Esophagus muscularis mucosa (tissue), 4 donors: ENCODE measurements around the gene OR1K1. TPM values are rescaled to one million over a fixed set of nuclear protein-coding genes. Genes with fewer than 3 reads are reported as not detected.

ENCODE experiments used
- DNase-seq: peaks from one replicate; pipeline ENCODE4 v3.0.0-alpha.2; 2017; ENCODE audit errors: extremely low spot score
- H3K27ac ChIP-seq, 4 donors: fragments of 200-600 bp; sonication (generic); replicated peaks in 1 of 4; 1 replicate in 3 of 4; 2 replicates in 1 of 4; pipeline ENCODE4 v1.5.1; 2016 to 2019; ENCODE audit warnings: mild to moderate bottlenecking in 1 of 4
- H3K27me3 ChIP-seq, 4 donors: fragments of 200-600 bp; sonication (generic); one replicate each; pipeline versions ENCODE4 v1.5.1 to v1.6.0; 2016 to 2019
- H3K36me3 ChIP-seq, 4 donors: fragments of 200-600 bp; sonication (generic); one replicate each; pipeline ENCODE4 v1.5.1; 2016 to 2019
- H3K4me1 ChIP-seq, 4 donors: fragments of 200-600 bp; sonication (generic); one replicate each; pipeline ENCODE4 v1.5.1; 2016 to 2019
- H3K4me3 ChIP-seq, 4 donors: fragments of 200-600 bp; sonication (generic); 1 replicate in 2 of 4; 2 replicates in 2 of 4; pipeline ENCODE4 v1.5.1; 2016 to 2019; ENCODE audit warnings: mild to moderate bottlenecking in 4 of 4, moderate library complexity in 1 of 4
- H3K9me3 ChIP-seq, 4 donors: fragments of 200-600 bp; sonication (generic); 1 replicate in 3 of 4; 2 replicates in 1 of 4; pipeline ENCODE4 v1.5.1; 2016 to 2019
- CTCF ChIP-seq, 3 experiments: fragments of 200-600 bp in 2 of 3; fragments of 450-650 bp in 1 of 3; sonication (generic) in 2 of 3; IDR thresholded peaks; one replicate each; pipeline ENCODE4 v1.5.1; 2017 to 2019; ENCODE audit warnings: antibody characterized with exemption in 3 of 3, mild to moderate bottlenecking in 2 of 3, moderate library complexity in 1 of 3
- EP300 ChIP-seq: sonication (generic); formaldehyde crosslinking; IDR thresholded peaks from one replicate; pipeline ENCODE4 v1.6.1; 2017; ENCODE audit warnings: antibody characterized with exemption
- POLR2A ChIP-seq: fragments of 450-650 bp; IDR thresholded peaks from one replicate; pipeline ENCODE4 v1.6.1; 2017; ENCODE audit warnings: antibody characterized with exemption, moderate library complexity, mild to moderate bottlenecking, low read depth
- POLR2AphosphoS5 ChIP-seq, 2 donors: sonication (generic); formaldehyde crosslinking; IDR thresholded peaks; one replicate each; pipeline ENCODE4 v1.6.1; 2017; ENCODE audit warnings: antibody characterized with exemption in 2 of 2
- WGBS: methylation state at CpG from one replicate; pipeline ENCODE4 v1.1.5; 2018; 5-methylcytosine and 5-hydroxymethylcytosine counted together
- intact Hi-C: fragments of 100-400 bp; cut with DNase I; formaldehyde crosslinking; loops from one replicate; pipeline ENCODE4 v1.15.1; 2023
- total RNA-seq, 4 donors: library from RNA; depleted of rRNA; stranded (reverse); fragments of >200 nt; gene quantifications; one replicate each; pipeline versions ENCODE4 v1.1.0 to v1.2.1, GENCODE V29; 2016

OR1K1 gene
- total RNA-seq = not detected

- no peaks in the 10 kb centered on the region for H3K9me3 ChIP-seq
- no peaks in the 10 kb centered on the region for H3K36me3 ChIP-seq
- 96% methylated on average over 26 of the region's 30 CpGs for WGBS
- no peaks in the 10 kb centered on the region for H3K27me3 ChIP-seq
- H3K27ac ChIP-seq = no peak within 1 kb of the TSS
- TF ChIP-seq CTCF (IDR thresholded peaks at IDR 0.05) (no peak), EP300 (no peak)
- H3K4me3 ChIP-seq = no peak within 1 kb of the TSS
- intact Hi-C loops = no loop called here
- H3K4me1 ChIP-seq = peaks cover 0 to 10% (median 0%) of the 10 kb centered on the region in 4 donors
- no peak for DNase-seq
These were observed at the start of gene OR1K1 for GRCh38 chr9:122800066-122801060. TSS of gene OR1K1 (plus strand) at chr9:122800123. CDS start at chr9:122800123, 0 bp downstream.

GRCh38 chr9:122754825-122755224 is 45.1 kb upstream of the OR1K1 start:
- no peaks in the 10 kb centered on the region for H3K27me3 ChIP-seq
- no peaks in the 10 kb centered on the region for H3K36me3 ChIP-seq
- no peak overlapping the region for H3K27ac ChIP-seq
- TF ChIP-seq CTCF (IDR thresholded peaks at IDR 0.05) (no peak), POLR2A (no peak), EP300 (no peak), POLR2AphosphoS5 (IDR thresholded peaks at IDR 0.05) (no peak)
- intact Hi-C loops = no loop called here
- no peak for DNase-seq
- peaks cover 0 to 21% (median 8%) of the 10 kb centered on the region in 4 donors for H3K9me3 ChIP-seq
- no peaks in the 10 kb centered on the region for H3K4me1 ChIP-seq
- WGBS = 29% methylated on average over 2 of the region's 2 CpGs
- no peak overlapping the region for H3K4me3 ChIP-seq

GRCh38 chr9:122767817-122768216 is 32.1 kb upstream of the OR1K1 start:
- Histone ChIP-seq H3K4me3 (no peak overlapping the region), H3K9me3 (peaks cover 0 to 45% (median 23%) of the 10 kb centered on the region in 4 donors), H3K36me3 (no peaks in the 10 kb centered on the region), H3K4me1 (no peaks in the 10 kb centered on the region), H3K27ac (no peak overlapping the region), H3K27me3 (no peaks in the 10 kb centered on the region)
- intact Hi-C loops = no loop called here
- 81% methylated on average over 4 of the region's 4 CpGs for WGBS
- no peak for DNase-seq
- no peak for TF ChIP-seq EP300
- no peak for TF ChIP-seq POLR2A
- no peak for TF ChIP-seq POLR2AphosphoS5 (IDR thresholded peaks at IDR 0.05)
- no peak for TF ChIP-seq CTCF (IDR thresholded peaks at IDR 0.05)

- H3K4me3 ChIP-seq = no peak overlapping the region
- H3K4me1 ChIP-seq = no peaks in the 10 kb centered on the region
- 84% methylated on average over 8 of the region's 8 CpGs for WGBS
- H3K27ac ChIP-seq = no peak overlapping the region
- DNase-seq = no peak
- no peak for TF ChIP-seq EP300
- TF ChIP-seq CTCF (IDR thresholded peaks at IDR 0.05) = no peak
- peaks cover 0 to 12% (median 0%) of the 10 kb centered on the region in 4 donors for H3K9me3 ChIP-seq
- intact Hi-C loops = no loop called here
- no peaks in the 10 kb centered on the region for H3K36me3 ChIP-seq
- no peaks in the 10 kb centered on the region for H3K27me3 ChIP-seq
These were observed 22.9 kb upstream of the OR1K1 start for GRCh38 chr9:122777052-122777451.
